ENCODE results near the gene AFF2.

GRCh38 chrX:148771440-148771839 lies 271.0 kb downstream of the AFF2 start:
- TF ChIP-seq CTCF (IDR thresholded peaks at IDR 0.05) (no peak), POLR2A (IDR thresholded peaks at IDR 0.05) (no peak)
